Measurements from ENCODE around the gene TMEM30B. TPM values are rescaled to one million over a fixed set of nuclear protein-coding genes. Genes with fewer than 3 reads are reported as not detected.

Gene TMEM30B
- total and polyA plus RNA-seq, 2 of the 8 experiments (the other 6 are each of a cell fraction or from before 2014, with no cell fraction given), result 11.2 to 18.7 TPM

- TF ChIP-seq TAF7 (optimal IDR thresholded peaks at IDR 0.05; ENCODE audit: borderline replicate concordance, low read depth, low read length), result no peak
Measured at GRCh38 chr14:61229981-61230380, 51.2 kb downstream of the TMEM30B start (continued).

Data from H1 (cell line).